Stimulated activated CD4-positive, alpha-beta T cell treated with anti-CD3 and anti-CD28 coated beads, Interleukin-1b, Interleukin-23, amount 100 ng/mL, for 48 hours (primary cell): Measurements from ENCODE around the gene IRGQ.
"Not testable (repeated sequence)": the region's sequence is repeated elsewhere in the genome, so short reads cannot be mapped to it uniquely, and the experiment has no call there.

Source experiments
- DNase-seq: peaks from one replicate; pipeline ENCODE4 v3.0.0-alpha.2; 2020

The IRGQ gene

GRCh38 chr19:43595999-43596841, at the start of gene IRGQ, which contains the start of gene ZNF576:
Gene IRGQ, minus strand, starts transcription at chr19:43596134. Its CDS starts 796 bp downstream, at chr19:43595338.
Gene ZNF576, plus strand, starts transcription at chr19:43596595. Its CDS starts 514 bp downstream, at chr19:43597109.
- DNase-seq = peak; percentile 100

- no peak for DNase-seq
Observed at GRCh38 chr19:43644181-43644580, 48.2 kb upstream of the IRGQ start.

GRCh38 chr19:43643326-43643725, 47.4 kb upstream of the IRGQ start:
- no peak for DNase-seq

- DNase-seq = no peak
Observed at GRCh38 chr19:43642531-43642930, 46.6 kb upstream of the IRGQ start.

- no peak for DNase-seq
Observed at GRCh38 chr19:43641333-43641732, 45.4 kb upstream of the IRGQ start.

- no peak for DNase-seq
Observed at GRCh38 chr19:43640424-43640757, 44.5 kb upstream of the IRGQ start.

- DNase-seq = peak; percentile 28
Observed at GRCh38 chr19:43639519-43640423, 43.8 kb upstream of the IRGQ start, which contains the start of gene CADM4. Gene CADM4, minus strand, starts transcription at chr19:43639850. Its CDS starts 60 bp downstream, at chr19:43639790.

GRCh38 chr19:43638995-43639518, 43.1 kb upstream of the IRGQ start:
- DNase-seq = no peak

- DNase-seq = no peak
Observed at GRCh38 chr19:43638214-43638994, 42.5 kb upstream of the IRGQ start.

GRCh38 chr19:43636121-43636683, 40.3 kb upstream of the IRGQ start:
- no peak for DNase-seq

GRCh38 chr19:43635561-43635940, 39.6 kb upstream of the IRGQ start:
- DNase-seq = not testable (repeated sequence)

GRCh38 chr19:43634872-43635560, 39.1 kb upstream of the IRGQ start:
- DNase-seq = no peak

GRCh38 chr19:43634506-43634871, 38.6 kb upstream of the IRGQ start:
- no peak for DNase-seq

- DNase-seq = no peak
Observed at GRCh38 chr19:43634068-43634467, 38.1 kb upstream of the IRGQ start.

GRCh38 chr19:43633520-43633919, 37.6 kb upstream of the IRGQ start:
- DNase-seq = no peak

- DNase-seq = no peak
Observed at GRCh38 chr19:43631491-43631890, 35.6 kb upstream of the IRGQ start.

GRCh38 chr19:43628646-43629326, 32.9 kb upstream of the IRGQ start:
- DNase-seq = no peak

GRCh38 chr19:43626838-43627237, 30.9 kb upstream of the IRGQ start:
- no peak for DNase-seq

- DNase-seq = no peak
Observed at GRCh38 chr19:43625918-43626579, 30.1 kb upstream of the IRGQ start.

GRCh38 chr19:43624933-43625332, 29.0 kb upstream of the IRGQ start:
- DNase-seq = peak; percentile 90
